Fibroblast of skin of scalp (primary cell): Measurements from ENCODE around the gene NUB1.

Experiments used
- DNase-seq: peaks from one replicate; pipeline ENCODE4 v3.0.0-alpha.2; 2013

NUB1 gene

GRCh38 chr7:151345576-151346469, 4.2 kb downstream of the NUB1 start:
- DNase-seq = no peak

- no peak for DNase-seq
Measured at GRCh38 chr7:151346470-151346769, 4.8 kb downstream of the NUB1 start.

DNA sequence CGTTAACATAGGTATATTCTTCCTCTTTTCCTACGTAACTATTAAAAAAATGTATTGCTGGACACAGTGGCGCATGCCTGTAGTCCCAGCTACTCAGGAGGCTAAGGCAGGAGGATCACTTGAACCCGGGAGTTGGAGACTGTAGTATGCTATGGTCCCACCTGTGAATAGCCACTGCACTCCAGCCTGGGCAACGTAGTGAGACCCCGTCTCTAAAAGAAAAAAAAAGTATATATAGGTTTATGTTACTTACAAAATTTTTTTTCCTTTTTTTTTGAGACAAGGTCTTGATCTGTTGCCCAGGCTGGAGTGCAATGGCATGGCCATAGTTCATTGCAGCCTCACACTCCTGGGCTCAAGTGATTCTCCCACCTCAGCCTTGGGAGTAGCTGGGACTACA, 5.6 kb downstream of the NUB1 start:
- no peak for DNase-seq

DNA sequence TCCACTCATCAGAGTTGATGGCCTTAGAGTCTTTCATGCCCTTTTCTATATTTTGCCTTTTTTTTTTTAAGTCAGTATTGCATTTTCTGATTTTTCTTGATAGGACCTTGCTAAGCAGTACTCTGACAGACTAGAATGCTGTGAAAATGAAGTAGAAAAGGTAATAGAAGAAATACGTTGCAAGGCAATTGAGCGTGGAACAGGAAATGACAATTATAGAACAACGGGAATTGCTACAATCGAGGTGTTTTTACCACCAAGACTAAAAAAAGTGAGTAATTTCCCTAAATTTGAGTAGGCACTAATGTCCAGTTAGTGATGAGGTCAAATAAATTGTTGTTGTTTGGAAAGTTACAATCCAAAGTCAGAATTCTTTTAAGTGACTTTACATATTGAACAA, 7.4 kb downstream of the NUB1 start:
- DNase-seq = no peak

GRCh38 chr7:151349507-151349853, 7.9 kb downstream of the NUB1 start:
- no peak for DNase-seq

GRCh38 chr7:151351027-151351426, 9.4 kb downstream of the NUB1 start:
- no peak for DNase-seq

GRCh38 chr7:151351967-151352366, 10.4 kb downstream of the NUB1 start:
- DNase-seq = no peak

GRCh38 chr7:151352512-151352911, 10.9 kb downstream of the NUB1 start:
- no peak for DNase-seq

DNA sequence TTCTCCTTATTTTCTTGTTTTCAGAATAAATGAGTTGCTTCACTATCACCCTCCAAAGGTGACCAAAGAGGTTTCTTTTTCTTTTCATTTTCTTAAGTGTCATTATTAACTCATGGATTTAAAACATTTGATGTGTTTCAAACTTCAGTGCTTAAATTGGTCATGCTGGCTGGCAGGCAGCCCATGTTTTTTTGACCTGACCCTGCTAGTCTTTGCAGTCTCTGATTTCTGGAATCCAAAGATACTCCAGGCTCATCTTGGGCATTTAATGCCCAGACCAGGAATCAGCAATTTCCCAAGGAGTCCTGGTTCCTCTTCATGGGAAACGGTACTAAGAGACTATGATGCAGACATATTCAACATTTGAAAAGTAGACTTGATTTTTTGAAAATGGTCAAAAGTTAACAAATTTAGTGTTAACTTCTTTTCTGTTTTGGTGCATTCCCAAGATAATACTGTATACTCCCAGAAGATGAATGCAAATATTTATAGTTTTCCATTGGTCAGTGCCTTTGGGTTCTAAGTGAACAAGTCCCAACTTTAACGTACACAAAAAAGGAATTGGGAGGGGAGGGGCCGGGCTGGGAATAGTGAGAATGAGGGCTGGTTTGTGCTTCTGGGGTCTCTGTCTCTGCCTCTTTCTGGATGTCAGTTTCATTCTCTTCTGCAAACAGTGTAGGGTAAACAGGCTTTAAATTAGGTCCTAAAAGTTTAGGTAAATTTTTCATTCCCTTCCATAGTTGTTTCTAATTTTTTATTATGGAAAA, 19.8 kb downstream of the NUB1 start:
- no peak for DNase-seq

- DNase-seq = no peak
Measured at GRCh38 chr7:151363182-151363581, 21.6 kb downstream of the NUB1 start.

DNA sequence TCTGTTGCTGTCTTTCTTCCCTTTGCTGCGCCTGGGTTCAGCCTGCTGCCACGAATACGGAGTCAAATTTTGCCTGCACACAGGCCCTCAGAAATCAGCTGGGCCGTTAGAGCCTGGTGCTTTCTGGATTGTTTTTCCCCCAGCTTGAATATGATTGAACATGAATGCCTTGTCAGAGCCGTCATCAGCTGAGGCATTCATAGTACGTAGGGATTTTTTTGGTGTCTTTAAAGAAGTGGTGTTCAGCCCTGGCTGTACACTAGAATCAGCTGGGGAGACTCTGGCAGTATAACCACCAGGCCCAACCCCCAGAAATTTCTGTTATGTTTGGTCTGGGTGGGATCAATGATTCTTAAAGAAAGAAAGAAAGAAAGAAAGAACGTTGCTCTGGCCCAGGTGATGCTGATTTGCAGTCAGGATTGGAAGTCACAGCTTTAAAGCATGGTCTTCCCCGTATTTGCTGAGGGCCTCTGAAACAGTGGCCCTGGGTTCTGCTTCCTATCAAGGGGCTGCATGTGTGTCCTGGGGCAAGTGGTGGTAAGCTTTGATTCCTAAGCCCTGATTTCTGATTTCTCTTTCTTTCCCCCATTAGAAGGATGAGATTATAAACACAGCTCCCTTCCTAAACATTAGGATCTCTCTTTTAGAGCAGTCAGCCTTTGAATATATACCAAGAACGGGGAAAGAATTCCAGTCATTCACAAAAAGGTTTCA, 24.7 kb downstream of the NUB1 start:
- peak; percentile 44 for DNase-seq

DNA sequence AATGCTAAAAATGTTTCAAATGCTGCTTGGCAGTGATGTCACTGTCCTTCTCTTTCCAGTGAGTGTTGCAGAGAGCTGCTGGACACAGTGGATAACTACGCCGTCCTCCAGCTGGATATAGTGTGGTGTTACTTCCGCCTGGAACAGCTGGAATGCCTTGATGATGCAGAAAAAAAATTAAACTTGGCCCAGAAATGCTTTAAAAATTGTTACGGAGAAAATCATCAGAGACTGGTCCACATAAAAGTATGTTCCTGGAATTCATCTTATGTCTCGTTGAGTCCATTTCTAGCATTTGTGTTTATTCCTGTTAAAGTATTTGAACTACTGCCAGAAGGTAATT, 25.2 kb downstream of the NUB1 start:
- peak; percentile 84 for DNase-seq

DNA sequence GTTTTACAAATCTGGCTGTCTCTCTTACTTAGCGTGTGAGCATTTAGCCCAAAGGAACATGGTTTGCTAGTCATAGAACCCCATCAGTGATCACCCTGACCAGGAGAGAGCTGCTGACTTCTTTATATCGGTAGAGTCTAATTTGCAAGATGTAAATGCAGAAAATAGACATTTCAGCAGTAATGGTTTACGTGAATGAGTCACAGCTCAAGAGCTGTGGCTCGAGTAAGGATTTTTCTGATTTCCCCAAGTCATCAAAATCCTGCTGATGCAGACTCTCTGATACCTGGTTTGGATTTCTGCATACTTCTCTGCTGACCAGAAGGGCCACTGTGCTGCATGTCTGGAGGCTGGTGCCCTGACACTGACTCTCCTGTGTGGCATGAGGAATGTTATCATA, 25.7 kb downstream of the NUB1 start:
- DNase-seq = peak; percentile 18

GRCh38 chr7:151368136-151368571, 26.5 kb downstream of the NUB1 start:
- DNase-seq = peak; percentile 69

- DNase-seq = no peak
Measured at GRCh38 chr7:151371266-151371665, 29.7 kb downstream of the NUB1 start.

GRCh38 chr7:151372612-151373265, 31.1 kb downstream of the NUB1 start:
- DNase-seq = peak; percentile 7

DNA sequence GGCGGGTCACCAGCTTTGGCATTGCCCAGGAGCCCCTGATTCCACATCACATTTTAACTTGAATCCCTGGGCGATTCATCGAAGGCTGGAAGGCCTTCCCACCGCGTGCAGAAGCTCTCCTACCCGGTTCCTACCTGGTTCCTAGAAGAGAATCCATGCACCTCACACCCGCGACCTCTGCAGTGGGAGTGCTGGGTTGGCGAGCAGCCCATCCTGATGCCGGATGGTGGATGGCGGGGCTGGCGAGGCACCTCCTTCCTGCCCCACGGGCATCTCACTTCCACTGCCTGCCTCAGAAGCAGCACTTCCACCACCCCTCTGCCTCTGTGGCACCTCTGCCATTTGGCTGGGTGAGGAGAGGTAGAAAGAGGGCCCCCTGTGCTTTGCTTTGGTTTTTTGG, 32.0 kb downstream of the NUB1 start:
- no peak for DNase-seq

DNA sequence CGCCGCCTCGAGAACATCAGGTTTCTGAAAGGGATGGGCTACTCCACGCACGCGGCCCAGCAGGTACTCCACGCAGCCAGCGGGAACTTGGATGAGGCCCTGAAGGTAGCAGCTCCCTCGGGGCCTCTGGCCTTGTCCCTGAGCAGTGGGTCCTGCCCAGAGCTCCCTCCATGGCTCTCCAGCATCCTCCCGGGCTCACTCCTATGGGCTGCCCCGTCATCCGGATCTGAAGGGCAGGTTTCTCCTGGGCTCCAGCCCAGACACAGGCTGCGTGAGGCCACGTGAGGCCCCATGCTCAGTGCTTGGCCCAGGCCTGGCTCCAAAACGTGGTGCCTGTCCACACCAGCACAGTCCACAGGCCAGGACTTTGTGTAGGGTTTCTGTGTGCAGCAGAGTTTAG, 32.5 kb downstream of the NUB1 start:
- no peak for DNase-seq

DNA sequence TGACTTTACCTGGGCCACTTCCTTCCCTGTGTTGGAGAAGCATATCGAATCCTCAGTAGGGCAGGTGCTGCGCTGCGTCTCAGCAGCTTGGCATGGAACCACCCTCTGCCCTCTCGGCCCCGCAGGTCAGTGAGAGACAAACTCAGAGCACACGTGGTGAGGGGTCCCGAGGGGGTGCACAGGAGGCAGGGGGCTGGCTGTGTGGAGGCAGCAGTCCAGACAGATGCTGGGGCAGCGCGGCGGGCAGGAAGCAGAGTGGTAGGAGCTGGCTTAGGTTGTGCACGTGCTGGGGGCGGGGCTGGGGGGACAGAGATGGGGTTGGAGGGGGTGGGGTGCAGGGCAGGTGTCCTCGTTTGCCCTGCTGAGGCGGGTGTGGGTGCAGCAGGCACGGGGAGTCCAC, 33.1 kb downstream of the NUB1 start:
- DNase-seq = no peak

DNA sequence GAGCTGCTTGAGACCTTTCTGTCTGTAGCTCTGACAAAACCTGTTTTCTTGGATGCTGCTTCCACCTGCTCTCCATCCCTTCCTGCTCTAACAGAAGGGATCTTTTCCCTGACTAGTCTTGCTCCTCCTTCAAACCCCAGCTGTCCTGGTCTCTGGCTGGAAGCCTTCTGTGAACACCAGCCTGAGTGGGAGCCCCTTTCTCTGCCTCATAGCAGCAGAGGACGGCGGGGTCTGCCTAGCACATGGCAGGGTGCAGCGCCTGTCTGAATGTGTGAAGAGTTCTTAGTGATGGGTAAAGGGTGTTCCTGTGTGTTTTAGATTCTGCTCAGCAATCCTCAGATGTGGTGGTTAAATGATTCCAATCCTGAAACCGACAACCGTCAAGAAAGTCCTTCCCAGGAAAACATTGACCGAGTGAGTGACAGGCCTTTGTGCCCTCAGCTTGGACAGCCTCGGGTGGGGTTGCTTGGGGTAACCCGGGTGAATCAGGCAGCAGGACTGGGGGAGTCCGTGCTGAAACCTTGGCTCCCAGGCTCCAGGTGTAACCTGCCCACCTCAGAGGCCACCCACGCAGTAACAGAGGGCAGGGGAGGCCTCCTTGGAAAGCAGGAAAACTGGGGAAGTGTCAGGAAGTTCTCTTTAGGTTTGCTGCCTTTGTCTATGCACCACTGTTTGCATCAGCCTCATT, 34.1 kb downstream of the NUB1 start:
- no peak for DNase-seq

GRCh38 chr7:151376218-151376902, 34.7 kb downstream of the NUB1 start:
- DNase-seq = no peak

GRCh38 chr7:151377406-151377805, 35.8 kb downstream of the NUB1 start:
- no peak for DNase-seq
